Rectal smooth muscle tissue (tissue), 1 donor: Measurements from ENCODE around the gene TCF12.
"Not testable (repeated sequence)": the region's sequence is repeated elsewhere in the genome, so short reads cannot be mapped to it uniquely, and the experiment has no call there.

ENCODE experiments used
- H3K27ac ChIP-seq: one replicate; pipeline ENCODE4 v1.7.0; 2013; ENCODE audit warnings: low read depth, low read length, inconsistent platforms
- H3K27me3 ChIP-seq: one replicate; pipeline ENCODE4 v1.7.0; 2013; ENCODE audit warnings: low read length; ENCODE audit not compliant: control insufficient read depth, insufficient read depth
- H3K36me3 ChIP-seq: one replicate; pipeline ENCODE4 v1.7.0; 2013; ENCODE audit warnings: low read length; ENCODE audit not compliant: control insufficient read depth, insufficient read depth
- H3K4me1 ChIP-seq: one replicate; pipeline ENCODE4 v1.7.0; 2013; ENCODE audit warnings: low read length; ENCODE audit not compliant: control insufficient read depth, insufficient read depth
- H3K4me3 ChIP-seq: one replicate; pipeline ENCODE4 v1.7.0; 2013; ENCODE audit warnings: low read length
- H3K9ac ChIP-seq: one replicate; pipeline ENCODE4 v1.7.0; 2013; ENCODE audit warnings: low read length

The TCF12 gene

GRCh38 chr15:57149196-57149595 is 230.8 kb downstream of the TCF12 start:
- Histone ChIP-seq H3K9ac (no peak overlapping the region), H3K4me3 (no peak overlapping the region), H3K36me3 (peaks cover 3% of the 10 kb centered on the region), H3K4me1 (peaks cover 13% of the 10 kb centered on the region), H3K27ac (no peak overlapping the region), H3K27me3 (no peaks in the 10 kb centered on the region)

- Histone ChIP-seq H3K4me1 (peaks cover 13% of the 10 kb centered on the region), H3K27me3 (no peaks in the 10 kb centered on the region), H3K9ac (no peak overlapping the region), H3K36me3 (peaks cover 3% of the 10 kb centered on the region), H3K4me3 (no peak overlapping the region), H3K27ac (no peak overlapping the region)
Measured at GRCh38 chr15:57150066-57150865, 231.8 kb downstream of the TCF12 start.

DNA sequence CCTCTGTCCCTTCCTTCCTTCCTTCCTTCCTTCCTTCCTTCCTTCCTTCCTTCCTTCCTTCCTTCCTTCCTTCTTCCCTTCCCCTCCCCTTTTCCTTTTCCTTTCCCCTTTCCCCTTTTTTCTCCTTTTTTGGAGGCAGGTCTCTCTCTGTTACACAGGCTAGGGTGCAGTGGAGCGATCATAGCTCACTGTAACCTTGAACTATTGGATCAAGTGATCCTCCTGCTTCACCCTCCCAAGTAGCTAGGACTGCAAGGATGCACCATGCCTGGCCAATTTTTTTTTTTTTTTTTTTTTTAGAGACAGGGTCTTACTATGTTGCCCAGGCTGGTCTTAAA is 232.4 kb downstream of the TCF12 start:
- H3K27ac ChIP-seq, H3K36me3 ChIP-seq, H3K9ac ChIP-seq, H3K4me3 ChIP-seq, H3K27me3 ChIP-seq: not testable (repeated sequence)
- peaks cover 13% of the 10 kb centered on the region for H3K4me1 ChIP-seq

DNA sequence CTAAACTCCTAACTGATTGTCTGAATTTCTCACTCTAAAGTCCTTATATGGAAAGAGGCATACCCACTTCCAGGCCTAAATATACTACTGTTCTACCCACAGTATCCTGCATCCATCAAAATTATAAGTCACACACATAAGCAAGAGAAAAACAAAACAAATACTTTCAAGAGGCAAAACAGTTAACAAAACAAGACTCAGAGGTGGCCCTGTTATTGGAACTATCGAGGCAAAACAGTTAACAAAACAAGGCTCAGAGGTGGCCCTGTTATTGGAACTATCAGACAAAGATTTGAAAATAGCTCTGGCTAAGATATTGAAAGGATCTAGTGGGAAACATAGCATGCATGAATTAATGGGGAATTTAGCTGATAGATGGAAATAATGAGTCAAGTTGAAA is 233.7 kb downstream of the TCF12 start:
- peaks cover 3% of the 10 kb centered on the region for H3K36me3 ChIP-seq
- H3K4me3 ChIP-seq = no peak overlapping the region
- H3K27ac ChIP-seq = no peak overlapping the region
- H3K9ac ChIP-seq = no peak overlapping the region
- peaks cover 13% of the 10 kb centered on the region for H3K4me1 ChIP-seq
- no peaks in the 10 kb centered on the region for H3K27me3 ChIP-seq

DNA sequence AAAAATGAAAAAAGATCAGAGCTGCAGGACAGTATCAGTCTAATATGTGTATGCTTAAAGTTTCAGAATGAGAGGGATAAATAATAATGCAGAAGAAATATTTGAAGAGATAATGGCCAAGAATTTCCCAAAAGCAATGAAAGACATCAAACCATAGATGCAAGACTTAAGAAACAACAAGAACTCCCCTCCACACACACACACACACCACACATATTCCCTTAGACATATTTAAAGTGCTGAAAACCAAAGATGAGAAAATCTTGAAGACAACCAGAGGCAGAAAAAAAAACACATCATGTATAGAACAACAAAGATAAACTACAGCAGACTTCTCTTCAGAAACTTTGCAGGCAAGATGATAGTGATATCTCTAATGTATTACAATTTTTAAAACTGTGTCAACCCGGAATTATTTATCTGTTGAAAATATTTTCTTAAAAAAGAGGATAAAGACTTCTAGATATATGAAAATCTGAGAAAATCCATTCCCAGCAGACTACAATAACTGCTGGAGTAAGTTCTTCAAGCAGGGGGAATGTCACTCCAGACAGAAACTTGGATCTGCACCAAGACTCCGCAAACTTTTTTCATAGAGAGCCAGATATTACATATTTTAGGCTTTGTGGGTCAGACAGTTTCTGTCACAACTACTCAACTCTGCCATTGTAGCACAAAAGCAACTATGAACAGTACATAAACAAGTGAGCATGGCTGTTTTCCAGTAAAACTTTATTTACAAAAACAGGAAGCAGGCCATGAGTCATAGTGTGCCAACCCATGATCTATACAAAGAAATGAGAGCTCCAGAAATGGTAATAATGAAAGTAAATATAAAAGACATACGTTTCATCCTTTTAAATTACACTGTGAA is 234.5 kb downstream of the TCF12 start:
- no peaks in the 10 kb centered on the region for H3K27me3 ChIP-seq
- peaks cover 3% of the 10 kb centered on the region for H3K36me3 ChIP-seq
- H3K4me3 ChIP-seq = no peak overlapping the region
- no peak overlapping the region for H3K9ac ChIP-seq
- H3K4me1 ChIP-seq = peaks cover 13% of the 10 kb centered on the region
- H3K27ac ChIP-seq = no peak overlapping the region

DNA sequence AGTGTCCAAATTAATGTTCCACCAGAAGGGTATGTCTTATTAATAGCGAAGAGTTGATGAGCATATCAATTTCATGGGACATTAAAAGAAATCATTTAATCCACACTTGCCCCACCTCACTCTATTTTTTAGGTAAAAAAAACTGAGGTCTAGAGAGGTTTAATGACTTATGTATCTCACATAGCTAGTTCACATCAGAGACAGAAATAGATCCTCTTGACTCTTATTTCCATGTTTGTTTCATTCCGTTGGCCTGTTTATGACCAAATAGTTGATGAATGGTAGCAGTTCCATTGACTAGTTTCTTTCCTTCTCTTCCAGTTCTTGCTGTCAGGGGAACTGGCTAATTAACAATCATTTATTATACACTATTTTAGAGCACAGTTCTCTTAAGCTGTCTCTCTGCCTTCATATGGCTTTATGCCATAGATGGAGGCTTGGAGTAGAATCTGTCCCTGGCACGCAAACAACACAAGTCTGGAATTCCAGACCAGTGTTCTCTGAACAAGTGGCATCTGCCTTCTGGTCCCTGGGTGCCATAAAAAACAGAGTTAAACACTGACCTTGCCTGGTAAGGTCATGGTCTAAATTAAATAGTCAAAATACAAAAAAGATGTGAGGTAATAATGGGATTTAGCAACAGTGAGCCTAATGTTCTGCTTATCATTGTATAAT is 237.9 kb downstream of the TCF12 start:
- no peaks in the 10 kb centered on the region for H3K27me3 ChIP-seq
- peaks cover 4% of the 10 kb centered on the region for H3K4me1 ChIP-seq
- H3K36me3 ChIP-seq = peaks cover 3% of the 10 kb centered on the region
- H3K9ac ChIP-seq = no peak overlapping the region
- H3K27ac ChIP-seq = no peak overlapping the region
- H3K4me3 ChIP-seq = no peak overlapping the region

GRCh38 chr15:57158589-57158988 is 240.1 kb downstream of the TCF12 start:
- no peak overlapping the region for H3K9ac ChIP-seq
- no peak overlapping the region for H3K27ac ChIP-seq
- no peak overlapping the region for H3K4me3 ChIP-seq
- H3K27me3 ChIP-seq = no peaks in the 10 kb centered on the region
- H3K36me3 ChIP-seq = no peaks in the 10 kb centered on the region
- H3K4me1 ChIP-seq = peaks cover 4% of the 10 kb centered on the region

DNA sequence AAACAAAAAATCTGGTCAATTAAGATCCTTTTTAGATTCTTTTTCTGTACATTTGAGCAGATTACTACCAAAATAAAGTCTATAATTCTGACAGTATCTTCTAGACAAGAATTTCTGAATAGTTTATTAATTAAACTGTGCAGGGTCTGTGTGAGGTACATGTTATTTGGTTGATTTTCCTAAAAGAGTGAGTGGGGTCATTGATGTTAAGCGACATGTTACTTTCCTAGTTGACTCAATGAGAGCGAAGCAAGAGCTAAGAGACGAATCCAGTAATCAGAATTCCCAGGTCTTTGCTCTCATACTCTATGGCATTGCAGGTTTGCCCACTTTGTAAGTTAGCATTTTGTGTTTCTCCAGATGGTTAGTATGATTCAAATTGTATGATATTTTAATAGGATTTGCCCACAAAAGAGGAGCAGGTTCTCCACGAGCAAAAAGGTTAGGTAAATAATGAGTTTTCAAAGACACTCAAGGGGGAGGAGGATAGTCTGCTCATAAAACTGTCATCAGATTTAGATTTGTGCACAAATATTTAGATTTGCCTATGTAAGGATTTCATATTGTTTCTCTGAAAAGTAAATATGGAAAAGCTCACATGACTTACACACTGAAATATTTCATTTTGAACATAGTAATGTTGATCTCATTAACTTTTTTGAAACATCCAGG is 240.7 kb downstream of the TCF12 start:
- no peaks in the 10 kb centered on the region for H3K27me3 ChIP-seq
- peaks cover 4% of the 10 kb centered on the region for H3K4me1 ChIP-seq
- no peak overlapping the region for H3K9ac ChIP-seq
- no peaks in the 10 kb centered on the region for H3K36me3 ChIP-seq
- H3K27ac ChIP-seq = no peak overlapping the region
- no peak overlapping the region for H3K4me3 ChIP-seq

DNA sequence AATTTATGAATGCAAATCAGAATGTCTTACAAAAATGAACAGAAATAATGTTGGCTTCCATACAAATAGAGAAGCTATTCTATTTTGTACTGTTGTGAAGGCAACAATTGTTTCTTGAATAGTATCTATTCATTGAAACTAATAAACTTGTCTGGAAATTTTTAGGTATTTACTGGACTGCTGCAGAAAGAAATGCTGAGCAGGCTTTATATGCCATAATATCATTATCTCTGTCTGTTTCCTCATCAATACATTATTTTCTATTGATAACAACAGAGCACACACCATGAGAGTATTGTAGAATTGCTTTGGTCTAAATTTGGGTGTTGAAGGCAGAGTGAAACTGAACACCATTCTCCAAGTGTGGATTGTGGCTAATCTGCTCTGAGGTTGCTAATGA is 241.3 kb downstream of the TCF12 start:
- no peak overlapping the region for H3K9ac ChIP-seq
- H3K4me1 ChIP-seq = peaks cover 4% of the 10 kb centered on the region
- no peaks in the 10 kb centered on the region for H3K27me3 ChIP-seq
- no peak overlapping the region for H3K27ac ChIP-seq
- no peak overlapping the region for H3K4me3 ChIP-seq
- H3K36me3 ChIP-seq = no peaks in the 10 kb centered on the region

- no peak overlapping the region for H3K27ac ChIP-seq
- H3K9ac ChIP-seq = no peak overlapping the region
- no peak overlapping the region for H3K4me3 ChIP-seq
- H3K36me3 ChIP-seq = no peaks in the 10 kb centered on the region
- no peaks in the 10 kb centered on the region for H3K27me3 ChIP-seq
- peaks cover 4% of the 10 kb centered on the region for H3K4me1 ChIP-seq
Measured at GRCh38 chr15:57160823-57161560, 242.5 kb downstream of the TCF12 start.

DNA sequence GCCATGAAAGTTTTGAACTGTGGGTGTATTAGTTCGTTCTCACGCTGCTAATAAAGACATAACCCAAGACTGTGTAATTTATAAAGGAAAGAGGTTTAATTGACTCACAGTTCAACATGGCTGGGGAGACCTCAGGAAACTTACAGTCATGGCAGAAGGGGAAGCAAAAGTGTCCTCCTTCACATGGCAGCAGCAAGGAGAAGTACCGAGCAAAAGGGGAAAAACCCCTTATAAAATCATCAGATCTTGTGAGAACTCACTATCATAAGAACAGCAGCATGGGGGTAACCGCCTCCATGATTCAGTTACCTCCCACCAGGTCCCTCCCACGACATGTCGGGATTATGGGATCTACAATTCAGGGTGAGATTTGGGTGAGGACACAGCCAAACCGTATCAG is 245.8 kb downstream of the TCF12 start:
- H3K4me1 ChIP-seq, H3K9ac ChIP-seq, H3K4me3 ChIP-seq, H3K27me3 ChIP-seq, H3K27ac ChIP-seq, H3K36me3 ChIP-seq: not testable (repeated sequence)
